ENCODE data around the gene FAM219A.
"Not testable (repeated sequence)": the region's sequence is repeated elsewhere in the genome, so short reads cannot be mapped to it uniquely, and the experiment has no call there.

Gene FAM219A

GRCh38 chr9:34451135-34451534 lies 7.2 kb downstream of the FAM219A start:
- H3K4me3 ChIP-seq (ENCODE audit: low read length in 2 of 2), result no peak overlapping the region
- H3K9me3 ChIP-seq (ENCODE audit: control insufficient read depth in 2 of 2, low read length in 2 of 2), result no peaks in the 10 kb centered on the region
- H3K27ac ChIP-seq (ENCODE audit: low read depth in 2 of 2, low read length in 2 of 2), result no peak overlapping the region
- H3K4me1 ChIP-seq (ENCODE audit: control insufficient read depth in 2 of 2, insufficient read depth in 2 of 2, low read length in 2 of 2), result no peaks in the 10 kb centered on the region
- H3K9ac ChIP-seq (ENCODE audit: low read depth in 1 of 2, low read length in 2 of 2), result no peak overlapping the region
- no peaks in the 10 kb centered on the region for H3K27me3 ChIP-seq (ENCODE audit: control insufficient read depth in 2 of 2, insufficient read depth in 2 of 2, low read length in 2 of 2)
- no peaks in the 10 kb centered on the region for H3K36me3 ChIP-seq (ENCODE audit: control insufficient read depth in 2 of 2, insufficient read depth in 2 of 2, low read length in 2 of 2)

- Histone ChIP-seq H3K4me3 (ENCODE audit: low read length in 2 of 2) (no peak overlapping the region), H3K9me3 (ENCODE audit: control insufficient read depth in 2 of 2, low read length in 2 of 2) (no peaks in the 10 kb centered on the region), H3K36me3 (ENCODE audit: control insufficient read depth in 2 of 2, insufficient read depth in 2 of 2, low read length in 2 of 2) (no peaks in the 10 kb centered on the region), H3K9ac (ENCODE audit: low read depth in 1 of 2, low read length in 2 of 2) (no peak overlapping the region), H3K27me3 (ENCODE audit: control insufficient read depth in 2 of 2, insufficient read depth in 2 of 2, low read length in 2 of 2) (no peaks in the 10 kb centered on the region), H3K4me1 (ENCODE audit: control insufficient read depth in 2 of 2, insufficient read depth in 2 of 2, low read length in 2 of 2) (no peaks in the 10 kb centered on the region), H3K27ac (ENCODE audit: low read depth in 2 of 2, low read length in 2 of 2) (no peak overlapping the region)
Measured at GRCh38 chr9:34450644-34451043, 7.7 kb downstream of the FAM219A start.

GRCh38 chr9:34446951-34447350 lies 11.4 kb downstream of the FAM219A start:
- H3K4me3 ChIP-seq (ENCODE audit: low read length in 2 of 2), result no peak overlapping the region
- H3K36me3 ChIP-seq (ENCODE audit: control insufficient read depth in 2 of 2, insufficient read depth in 2 of 2, low read length in 2 of 2), result no peaks in the 10 kb centered on the region
- H3K9me3 ChIP-seq (ENCODE audit: control insufficient read depth in 2 of 2, low read length in 2 of 2), result no peaks in the 10 kb centered on the region
- H3K4me1 ChIP-seq (ENCODE audit: control insufficient read depth in 2 of 2, insufficient read depth in 2 of 2, low read length in 2 of 2), result no peaks in the 10 kb centered on the region
- no peak overlapping the region for H3K27ac ChIP-seq (ENCODE audit: low read depth in 2 of 2, low read length in 2 of 2)
- no peaks in the 10 kb centered on the region for H3K27me3 ChIP-seq (ENCODE audit: control insufficient read depth in 2 of 2, insufficient read depth in 2 of 2, low read length in 2 of 2)
- H3K9ac ChIP-seq (ENCODE audit: low read depth in 1 of 2, low read length in 2 of 2), result no peak overlapping the region

GRCh38 chr9:34446468-34446891 lies 11.9 kb downstream of the FAM219A start:
- no peaks in the 10 kb centered on the region for H3K4me1 ChIP-seq (ENCODE audit: control insufficient read depth in 2 of 2, insufficient read depth in 2 of 2, low read length in 2 of 2)
- H3K36me3 ChIP-seq (ENCODE audit: control insufficient read depth in 2 of 2, insufficient read depth in 2 of 2, low read length in 2 of 2), result no peaks in the 10 kb centered on the region
- H3K27ac ChIP-seq (ENCODE audit: low read depth in 2 of 2, low read length in 2 of 2), result no peak overlapping the region
- no peak overlapping the region for H3K9ac ChIP-seq (ENCODE audit: low read depth in 1 of 2, low read length in 2 of 2)
- no peak overlapping the region for H3K4me3 ChIP-seq (ENCODE audit: low read length in 2 of 2)
- H3K9me3 ChIP-seq (ENCODE audit: control insufficient read depth in 2 of 2, low read length in 2 of 2), result no peaks in the 10 kb centered on the region
- H3K27me3 ChIP-seq (ENCODE audit: control insufficient read depth in 2 of 2, insufficient read depth in 2 of 2, low read length in 2 of 2), result no peaks in the 10 kb centered on the region

- Histone ChIP-seq H3K36me3 (ENCODE audit: control insufficient read depth in 2 of 2, insufficient read depth in 2 of 2, low read length in 2 of 2) (no peaks in the 10 kb centered on the region), H3K27ac (ENCODE audit: low read depth in 2 of 2, low read length in 2 of 2) (no peak overlapping the region), H3K9ac (ENCODE audit: low read depth in 1 of 2, low read length in 2 of 2) (no peak overlapping the region), H3K4me1 (ENCODE audit: control insufficient read depth in 2 of 2, insufficient read depth in 2 of 2, low read length in 2 of 2) (no peaks in the 10 kb centered on the region), H3K27me3 (ENCODE audit: control insufficient read depth in 2 of 2, insufficient read depth in 2 of 2, low read length in 2 of 2) (no peaks in the 10 kb centered on the region), H3K9me3 (ENCODE audit: control insufficient read depth in 2 of 2, low read length in 2 of 2) (no peaks in the 10 kb centered on the region), H3K4me3 (ENCODE audit: low read length in 2 of 2) (no peak overlapping the region)
Measured at GRCh38 chr9:34443976-34444375, 14.4 kb downstream of the FAM219A start.

GRCh38 chr9:34443533-34443932 lies 14.8 kb downstream of the FAM219A start:
- no peaks in the 10 kb centered on the region for H3K27me3 ChIP-seq (ENCODE audit: control insufficient read depth in 2 of 2, insufficient read depth in 2 of 2, low read length in 2 of 2)
- H3K4me3 ChIP-seq (ENCODE audit: low read length in 2 of 2), result no peak overlapping the region
- no peaks in the 10 kb centered on the region for H3K36me3 ChIP-seq (ENCODE audit: control insufficient read depth in 2 of 2, insufficient read depth in 2 of 2, low read length in 2 of 2)
- no peaks in the 10 kb centered on the region for H3K9me3 ChIP-seq (ENCODE audit: control insufficient read depth in 2 of 2, low read length in 2 of 2)
- H3K27ac ChIP-seq (ENCODE audit: low read depth in 2 of 2, low read length in 2 of 2), result no peak overlapping the region
- H3K9ac ChIP-seq (ENCODE audit: low read depth in 1 of 2, low read length in 2 of 2), result no peak overlapping the region
- no peaks in the 10 kb centered on the region for H3K4me1 ChIP-seq (ENCODE audit: control insufficient read depth in 2 of 2, insufficient read depth in 2 of 2, low read length in 2 of 2)

GRCh38 chr9:34442770-34443169 lies 15.6 kb downstream of the FAM219A start:
- Histone ChIP-seq H3K9ac (ENCODE audit: low read depth in 1 of 2, low read length in 2 of 2) (no peak overlapping the region), H3K4me3 (ENCODE audit: low read length in 2 of 2) (no peak overlapping the region), H3K36me3 (ENCODE audit: control insufficient read depth in 2 of 2, insufficient read depth in 2 of 2, low read length in 2 of 2) (no peaks in the 10 kb centered on the region), H3K27me3 (ENCODE audit: control insufficient read depth in 2 of 2, insufficient read depth in 2 of 2, low read length in 2 of 2) (no peaks in the 10 kb centered on the region), H3K27ac (ENCODE audit: low read depth in 2 of 2, low read length in 2 of 2) (no peak overlapping the region), H3K9me3 (ENCODE audit: control insufficient read depth in 2 of 2, low read length in 2 of 2) (no peaks in the 10 kb centered on the region), H3K4me1 (ENCODE audit: control insufficient read depth in 2 of 2, insufficient read depth in 2 of 2, low read length in 2 of 2) (no peaks in the 10 kb centered on the region)

GRCh38 chr9:34440017-34440416 lies 18.4 kb downstream of the FAM219A start:
- Histone ChIP-seq H3K36me3 (ENCODE audit: control insufficient read depth in 2 of 2, insufficient read depth in 2 of 2, low read length in 2 of 2) (no peaks in the 10 kb centered on the region), H3K4me3 (ENCODE audit: low read length in 2 of 2) (no peak overlapping the region), H3K27ac (ENCODE audit: low read depth in 2 of 2, low read length in 2 of 2) (no peak overlapping the region), H3K9ac (ENCODE audit: low read depth in 1 of 2, low read length in 2 of 2) (no peak overlapping the region), H3K9me3 (ENCODE audit: control insufficient read depth in 2 of 2, low read length in 2 of 2) (no peaks in the 10 kb centered on the region), H3K27me3 (ENCODE audit: control insufficient read depth in 2 of 2, insufficient read depth in 2 of 2, low read length in 2 of 2) (no peaks in the 10 kb centered on the region), H3K4me1 (ENCODE audit: control insufficient read depth in 2 of 2, insufficient read depth in 2 of 2, low read length in 2 of 2) (no peaks in the 10 kb centered on the region)

- H3K27ac ChIP-seq (ENCODE audit: low read depth in 2 of 2, low read length in 2 of 2); H3K27me3 ChIP-seq (ENCODE audit: control insufficient read depth in 2 of 2, insufficient read depth in 2 of 2, low read length in 2 of 2); H3K9ac ChIP-seq (ENCODE audit: low read depth in 1 of 2, low read length in 2 of 2); H3K4me1 ChIP-seq (ENCODE audit: control insufficient read depth in 2 of 2, insufficient read depth in 2 of 2, low read length in 2 of 2); H3K4me3 ChIP-seq (ENCODE audit: low read length in 2 of 2); H3K9me3 ChIP-seq (ENCODE audit: control insufficient read depth in 2 of 2, low read length in 2 of 2); H3K36me3 ChIP-seq (ENCODE audit: control insufficient read depth in 2 of 2, insufficient read depth in 2 of 2, low read length in 2 of 2): not testable (repeated sequence)
Measured at GRCh38 chr9:34438465-34438864, 19.9 kb downstream of the FAM219A start.

- not testable (repeated sequence) for H3K4me1 ChIP-seq (ENCODE audit: control insufficient read depth in 2 of 2, insufficient read depth in 2 of 2, low read length in 2 of 2); H3K27me3 ChIP-seq (ENCODE audit: control insufficient read depth in 2 of 2, insufficient read depth in 2 of 2, low read length in 2 of 2); H3K9me3 ChIP-seq (ENCODE audit: control insufficient read depth in 2 of 2, low read length in 2 of 2); H3K4me3 ChIP-seq (ENCODE audit: low read length in 2 of 2); H3K36me3 ChIP-seq (ENCODE audit: control insufficient read depth in 2 of 2, insufficient read depth in 2 of 2, low read length in 2 of 2); H3K27ac ChIP-seq (ENCODE audit: low read depth in 2 of 2, low read length in 2 of 2); H3K9ac ChIP-seq (ENCODE audit: low read depth in 1 of 2, low read length in 2 of 2)
Measured at GRCh38 chr9:34437926-34438307, 20.5 kb downstream of the FAM219A start.
